ACC112 (cell line): ENCODE measurements around the gene RFX8.

Source experiments
- H2AFZ ChIP-seq: fragments of 200-600 bp; sonication (generic); one replicate; pipeline ENCODE4 v1.6.0; 2017; ENCODE audit warnings: antibody characterized with exemption, low read length; ENCODE audit not compliant: unreplicated experiment
- H3K27ac ChIP-seq: fragments of 200-600 bp; sonication (generic); 2 replicates; pipeline ENCODE4 v1.5.1; 2014; ENCODE audit warnings: low read depth, mild to moderate bottlenecking, antibody characterized with exemption, low read length, moderate library complexity
- H3K27me3 ChIP-seq: fragments of 200-600 bp; sonication (generic); 2 replicates; pipeline ENCODE4 v1.6.1; 2014; ENCODE audit warnings: mild to moderate bottlenecking, antibody characterized with exemption, low read length, moderate library complexity, mixed read lengths; ENCODE audit not compliant: insufficient read depth
- H3K36me3 ChIP-seq: fragments of 200-600 bp; sonication (generic); 2 replicates; pipeline ENCODE4 v1.6.1; 2016; ENCODE audit warnings: mild to moderate bottlenecking, antibody characterized with exemption, low read length, moderate library complexity, mixed read lengths; ENCODE audit not compliant: insufficient read depth
- H3K4me1 ChIP-seq: fragments of 200-600 bp; sonication (generic); one replicate; pipeline ENCODE4 v1.6.1; 2016; ENCODE audit warnings: low read length, mixed read lengths; ENCODE audit not compliant: insufficient read depth, unreplicated experiment, control insufficient read depth
- H3K4me3 ChIP-seq: fragments of 200-600 bp; sonication (generic); 2 replicates; pipeline ENCODE4 v1.5.1; 2014; ENCODE audit warnings: mild to moderate bottlenecking, low read depth, low read length
- H3K79me2 ChIP-seq: fragments of 200-600 bp; sonication (generic); one replicate; pipeline ENCODE4 v1.6.0; 2016; ENCODE audit warnings: low read length; ENCODE audit not compliant: control insufficient read depth, unreplicated experiment, insufficient read depth

Gene RFX8

GRCh38 chr2:101428422-101429176, 46.3 kb downstream of the RFX8 start:
- H3K36me3 ChIP-seq: no peaks in the 10 kb centered on the region
- H3K27ac ChIP-seq: no peak overlapping the region
- H3K79me2 ChIP-seq: no peaks in the 10 kb centered on the region
- no peaks in the 10 kb centered on the region for H3K27me3 ChIP-seq
- no peak overlapping the region for H3K4me3 ChIP-seq
- H3K4me1 ChIP-seq: peaks cover 25% of the 10 kb centered on the region
- no peak overlapping the region for H2AFZ ChIP-seq

GRCh38 chr2:101427743-101428142, 47.2 kb downstream of the RFX8 start:
- H3K4me1 ChIP-seq: peaks cover 16% of the 10 kb centered on the region
- H3K36me3 ChIP-seq: no peaks in the 10 kb centered on the region
- H2AFZ ChIP-seq: no peak overlapping the region
- no peaks in the 10 kb centered on the region for H3K27me3 ChIP-seq
- H3K27ac ChIP-seq: no peak overlapping the region
- H3K79me2 ChIP-seq: no peaks in the 10 kb centered on the region
- no peak overlapping the region for H3K4me3 ChIP-seq

- Histone ChIP-seq H2AFZ (no peak overlapping the region), H3K27ac (no peak overlapping the region), H3K27me3 (no peaks in the 10 kb centered on the region), H3K4me1 (peaks cover 11% of the 10 kb centered on the region), H3K36me3 (no peaks in the 10 kb centered on the region), H3K4me3 (no peak overlapping the region), H3K79me2 (no peaks in the 10 kb centered on the region)
These were observed 47.7 kb downstream of the RFX8 start for GRCh38 chr2:101427240-101427639.

GRCh38 chr2:101426822-101427221, 48.1 kb downstream of the RFX8 start:
- Histone ChIP-seq H3K4me1 (peaks cover 7% of the 10 kb centered on the region), H3K27ac (no peak overlapping the region), H3K36me3 (no peaks in the 10 kb centered on the region), H3K4me3 (no peak overlapping the region), H3K27me3 (no peaks in the 10 kb centered on the region), H2AFZ (no peak overlapping the region), H3K79me2 (no peaks in the 10 kb centered on the region)

- Histone ChIP-seq H3K4me1 (no peaks in the 10 kb centered on the region), H3K27me3 (no peaks in the 10 kb centered on the region), H3K4me3 (no peak overlapping the region), H3K36me3 (no peaks in the 10 kb centered on the region), H2AFZ (no peak overlapping the region), H3K79me2 (no peaks in the 10 kb centered on the region), H3K27ac (no peak overlapping the region)
These were observed 54.3 kb downstream of the RFX8 start for GRCh38 chr2:101420623-101421022.

GRCh38 chr2:101419096-101419663, 55.7 kb downstream of the RFX8 start:
- Histone ChIP-seq H3K79me2 (no peaks in the 10 kb centered on the region), H3K4me1 (no peaks in the 10 kb centered on the region), H3K4me3 (no peak overlapping the region), H3K27me3 (no peaks in the 10 kb centered on the region), H2AFZ (no peak overlapping the region), H3K36me3 (no peaks in the 10 kb centered on the region), H3K27ac (no peak overlapping the region)

- Histone ChIP-seq H3K27me3 (no peaks in the 10 kb centered on the region), H3K4me3 (no peak overlapping the region), H3K79me2 (no peaks in the 10 kb centered on the region), H3K36me3 (no peaks in the 10 kb centered on the region), H3K27ac (no peak overlapping the region), H2AFZ (no peak overlapping the region), H3K4me1 (no peaks in the 10 kb centered on the region)
These were observed 56.3 kb downstream of the RFX8 start for GRCh38 chr2:101418460-101419095.

GRCh38 chr2:101416609-101417008, 58.3 kb downstream of the RFX8 start:
- H2AFZ ChIP-seq: no peak overlapping the region
- H3K4me3 ChIP-seq: no peak overlapping the region
- no peaks in the 10 kb centered on the region for H3K36me3 ChIP-seq
- no peaks in the 10 kb centered on the region for H3K79me2 ChIP-seq
- no peak overlapping the region for H3K27ac ChIP-seq
- no peaks in the 10 kb centered on the region for H3K27me3 ChIP-seq
- H3K4me1 ChIP-seq: no peaks in the 10 kb centered on the region

- H3K79me2 ChIP-seq: no peaks in the 10 kb centered on the region
- H3K4me3 ChIP-seq: no peak overlapping the region
- H2AFZ ChIP-seq: no peak overlapping the region
- no peaks in the 10 kb centered on the region for H3K27me3 ChIP-seq
- no peak overlapping the region for H3K27ac ChIP-seq
- H3K36me3 ChIP-seq: no peaks in the 10 kb centered on the region
- no peaks in the 10 kb centered on the region for H3K4me1 ChIP-seq
These were observed 59.0 kb downstream of the RFX8 start for GRCh38 chr2:101415884-101416283.

GRCh38 chr2:101415220-101415619, 59.7 kb downstream of the RFX8 start:
- Histone ChIP-seq H2AFZ (no peak overlapping the region), H3K4me1 (no peaks in the 10 kb centered on the region), H3K4me3 (no peak overlapping the region), H3K79me2 (no peaks in the 10 kb centered on the region), H3K36me3 (no peaks in the 10 kb centered on the region), H3K27ac (no peak overlapping the region), H3K27me3 (no peaks in the 10 kb centered on the region)
